Kidney epithelial cell (primary cell): ENCODE results near the gene IL1RL2. TPM values are rescaled to one million over a fixed set of nuclear protein-coding genes. Genes with fewer than 3 reads are reported as not detected.

ENCODE experiments used
- DNase-seq: peaks from one replicate; pipeline ENCODE4 v3.0.0-alpha.2; 2010; ENCODE audit warnings: low read depth
- H3K27me3 ChIP-seq: 2 replicates; pipeline ENCODE4 v1.6.0; 2011; ENCODE audit warnings: low read length; ENCODE audit not compliant: control insufficient read depth, insufficient read depth
- H3K36me3 ChIP-seq: 2 replicates; pipeline ENCODE4 v1.5.1; 2011; ENCODE audit warnings: low read length; ENCODE audit not compliant: control insufficient read depth, insufficient read depth
- H3K4me3 ChIP-seq: 2 replicates; pipeline ENCODE4 v1.5.1; 2011; ENCODE audit warnings: low read depth, mild to moderate bottlenecking, control low read depth, low read length
- total RNA-seq: library from RNA; depleted of rRNA; stranded (reverse); fragments of >200 nt; gene quantifications from 2 replicates; pipeline ENCODE4 v1.2.3, GENCODE V29; 2015
- TF ChIP-seq, protein P1 (sequence below): IDR thresholded peaks from 2 replicates; pipeline ENCODE4 v1.5.1; 2011; ENCODE audit warnings: mild to moderate bottlenecking, moderate library complexity, low read length, control low read depth, inconsistent platforms; ENCODE audit not compliant: insufficient read depth, poor library complexity, severe bottlenecking

The IL1RL2 gene
- total RNA-seq, 1 donor from 2014 or later: 2.1 TPM

DNA sequence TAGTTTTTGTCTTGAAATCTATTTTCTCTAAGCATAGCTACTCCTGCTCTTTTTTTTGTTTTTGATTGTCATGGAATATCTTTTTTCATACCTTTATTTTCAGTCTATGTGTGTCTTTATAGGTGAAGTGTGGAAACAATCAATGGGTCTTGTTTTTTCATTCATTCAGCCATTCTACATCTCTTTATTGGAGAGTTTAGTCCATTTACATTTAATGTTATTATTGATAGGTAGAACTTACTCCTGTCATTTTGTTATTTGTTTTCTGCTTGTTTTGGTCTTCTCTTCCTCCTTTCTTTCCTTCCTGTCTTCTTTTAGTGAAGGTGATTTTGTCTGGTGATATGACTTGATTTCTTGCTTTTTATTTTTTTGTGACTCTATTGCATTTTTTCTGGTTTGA, 17.8 kb downstream of the IL1RL2 start:
- DNase-seq: no peak
- TF ChIP-seq, protein P1, sequence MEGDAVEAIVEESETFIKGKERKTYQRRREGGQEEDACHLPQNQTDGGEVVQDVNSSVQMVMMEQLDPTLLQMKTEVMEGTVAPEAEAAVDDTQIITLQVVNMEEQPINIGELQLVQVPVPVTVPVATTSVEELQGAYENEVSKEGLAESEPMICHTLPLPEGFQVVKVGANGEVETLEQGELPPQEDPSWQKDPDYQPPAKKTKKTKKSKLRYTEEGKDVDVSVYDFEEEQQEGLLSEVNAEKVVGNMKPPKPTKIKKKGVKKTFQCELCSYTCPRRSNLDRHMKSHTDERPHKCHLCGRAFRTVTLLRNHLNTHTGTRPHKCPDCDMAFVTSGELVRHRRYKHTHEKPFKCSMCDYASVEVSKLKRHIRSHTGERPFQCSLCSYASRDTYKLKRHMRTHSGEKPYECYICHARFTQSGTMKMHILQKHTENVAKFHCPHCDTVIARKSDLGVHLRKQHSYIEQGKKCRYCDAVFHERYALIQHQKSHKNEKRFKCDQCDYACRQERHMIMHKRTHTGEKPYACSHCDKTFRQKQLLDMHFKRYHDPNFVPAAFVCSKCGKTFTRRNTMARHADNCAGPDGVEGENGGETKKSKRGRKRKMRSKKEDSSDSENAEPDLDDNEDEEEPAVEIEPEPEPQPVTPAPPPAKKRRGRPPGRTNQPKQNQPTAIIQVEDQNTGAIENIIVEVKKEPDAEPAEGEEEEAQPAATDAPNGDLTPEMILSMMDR: no peak
- Histone ChIP-seq H3K4me3 (no peak overlapping the region), H3K36me3 (no peaks in the 10 kb centered on the region), H3K27me3 (no peaks in the 10 kb centered on the region)

DNA sequence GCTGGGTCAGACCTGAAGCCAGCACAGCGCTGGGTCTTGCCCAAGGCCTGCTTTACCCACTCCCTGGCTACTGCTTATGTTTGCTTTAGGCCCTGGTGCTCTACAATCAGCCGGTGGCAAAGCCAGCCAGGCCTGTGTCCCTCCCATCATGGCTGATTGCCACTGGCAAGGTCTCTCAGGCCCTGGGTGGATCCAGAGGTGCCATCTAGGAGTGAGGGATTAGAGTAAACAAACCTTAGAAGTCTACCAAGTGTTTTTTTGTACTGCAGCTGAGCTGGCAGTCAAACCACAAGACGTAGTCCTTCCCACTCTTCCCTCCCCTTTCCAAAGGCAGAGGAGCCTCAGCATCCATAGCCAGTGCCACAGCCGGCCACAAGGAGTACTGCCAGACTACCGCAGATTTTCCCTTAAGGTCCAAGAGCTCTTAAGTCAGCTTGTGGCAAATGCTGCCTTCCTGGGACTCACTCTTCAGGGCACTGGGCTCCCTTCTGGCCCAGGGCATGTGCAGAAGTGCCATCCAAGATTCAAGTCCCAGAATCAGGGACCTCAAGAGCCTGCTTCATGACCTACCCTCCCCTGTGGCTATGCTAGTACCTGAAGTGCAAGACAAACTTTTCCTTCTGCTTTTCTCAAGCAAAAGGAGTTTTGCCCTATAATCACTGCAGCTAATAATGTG, 20.0 kb downstream of the IL1RL2 start:
- TF ChIP-seq, protein P1: no peak
- Histone ChIP-seq H3K4me3 (no peak overlapping the region), H3K36me3 (no peaks in the 10 kb centered on the region), H3K27me3 (no peaks in the 10 kb centered on the region)
- no peak for DNase-seq

DNA sequence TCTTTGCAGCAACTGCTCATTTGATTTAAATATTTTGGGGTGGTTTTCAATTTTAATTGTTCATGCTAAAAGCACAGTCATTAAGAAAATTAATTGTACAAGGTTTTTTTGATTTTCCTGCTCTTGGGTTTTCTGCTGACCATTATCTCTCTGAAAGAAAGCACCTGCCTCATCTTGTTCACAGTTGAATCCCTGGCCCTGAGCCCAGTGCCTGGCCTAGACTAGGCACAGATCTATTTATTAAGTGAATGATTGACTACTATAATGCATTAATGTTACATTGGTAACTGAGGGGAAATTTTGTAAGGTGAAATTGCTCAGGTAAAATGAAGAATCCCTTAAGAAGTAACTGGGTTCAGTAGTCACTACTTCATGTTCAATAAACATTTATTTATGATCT, 22.0 kb downstream of the IL1RL2 start:
- H3K4me3 ChIP-seq: no peak overlapping the region
- no peak for DNase-seq
- TF ChIP-seq, protein P1: no peak
- no peaks in the 10 kb centered on the region for H3K27me3 ChIP-seq
- no peaks in the 10 kb centered on the region for H3K36me3 ChIP-seq

DNA sequence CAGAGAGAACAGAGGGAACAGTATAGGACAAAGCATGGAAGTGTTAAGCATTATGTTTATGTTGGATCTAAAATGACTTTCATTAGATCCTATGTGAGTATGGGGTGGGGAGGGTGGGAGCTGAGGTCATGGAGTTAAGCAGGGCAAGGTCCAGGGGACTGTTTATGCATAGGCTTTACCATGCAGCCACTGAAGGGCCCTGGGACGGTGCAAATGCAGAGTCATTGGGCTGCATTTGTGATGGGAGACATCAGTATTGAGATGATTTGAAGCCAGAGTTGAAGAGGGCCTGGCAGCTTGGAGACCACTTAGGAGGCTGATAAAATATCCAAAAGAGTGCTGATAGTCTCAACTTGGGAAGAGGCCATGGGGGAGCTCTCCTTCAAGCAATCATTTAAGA, 22.7 kb downstream of the IL1RL2 start:
- no peaks in the 10 kb centered on the region for H3K36me3 ChIP-seq
- no peak overlapping the region for H3K4me3 ChIP-seq
- TF ChIP-seq, protein P1: no peak
- no peaks in the 10 kb centered on the region for H3K27me3 ChIP-seq
- no peak for DNase-seq

DNA sequence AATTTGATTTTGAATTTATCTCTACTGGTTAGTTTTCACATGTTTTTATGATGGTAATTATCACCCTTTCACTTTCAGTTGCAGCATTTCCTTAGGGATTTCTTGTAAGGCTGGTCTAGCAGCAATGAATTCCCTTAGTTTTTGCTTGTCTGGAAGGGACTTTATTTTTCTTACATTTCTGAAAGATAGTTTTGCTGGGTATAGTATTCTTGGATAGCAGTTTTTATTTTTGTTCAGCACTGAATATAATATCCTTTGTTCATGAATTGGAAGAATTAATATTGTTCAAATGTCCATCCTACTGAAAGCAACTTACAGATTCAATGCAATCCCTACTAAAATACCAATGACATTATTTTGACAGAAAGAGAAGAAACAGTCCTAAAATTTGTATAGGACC, 30.2 kb downstream of the IL1RL2 start:
- Histone ChIP-seq H3K27me3 (no peaks in the 10 kb centered on the region), H3K4me3 (no peak overlapping the region), H3K36me3 (no peaks in the 10 kb centered on the region)
- TF ChIP-seq, protein P1: no peak
- no peak for DNase-seq
